ENCODE measurements around the gene RYK.
"Not testable (repeated sequence)": the region's sequence is repeated elsewhere in the genome, so short reads cannot be mapped to it uniquely, and the experiment has no call there.

RYK gene

DNA sequence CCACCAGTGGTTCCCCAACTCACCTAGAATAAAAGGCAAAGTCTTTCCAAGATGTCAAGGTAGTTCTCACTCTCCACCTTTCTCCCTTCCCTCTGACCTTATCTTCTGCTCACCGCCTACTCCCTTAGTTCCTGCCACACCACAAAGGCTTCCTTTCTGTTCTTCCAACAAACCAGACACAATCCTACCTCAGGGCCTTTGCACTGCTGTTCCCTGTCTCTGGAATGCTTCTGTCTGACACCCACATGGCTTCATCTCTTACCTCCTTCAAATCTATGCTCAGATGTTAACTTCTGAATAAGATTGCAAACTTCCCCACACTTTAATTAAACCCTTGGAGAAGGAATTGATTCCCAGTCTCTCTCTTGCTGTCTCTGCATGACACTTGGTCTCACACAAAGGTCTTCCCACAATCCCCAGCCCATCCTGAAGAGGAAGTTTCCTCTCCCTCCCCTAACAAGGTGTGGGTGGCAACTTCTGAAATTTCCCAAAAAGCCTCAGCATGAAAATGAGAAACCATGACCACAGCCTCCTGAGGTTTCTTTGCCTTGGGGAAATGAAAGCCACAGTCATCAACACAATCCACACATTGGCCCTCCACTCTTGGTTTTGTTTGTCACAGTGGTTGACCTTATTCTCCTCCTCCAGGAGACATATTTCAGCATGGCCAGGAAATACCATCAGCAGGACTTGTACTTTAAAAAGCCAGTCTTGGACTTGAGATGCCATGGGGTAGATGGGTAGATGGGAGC, 3.0 kb upstream of the RYK start:
- DNase-seq: no peak

DNA sequence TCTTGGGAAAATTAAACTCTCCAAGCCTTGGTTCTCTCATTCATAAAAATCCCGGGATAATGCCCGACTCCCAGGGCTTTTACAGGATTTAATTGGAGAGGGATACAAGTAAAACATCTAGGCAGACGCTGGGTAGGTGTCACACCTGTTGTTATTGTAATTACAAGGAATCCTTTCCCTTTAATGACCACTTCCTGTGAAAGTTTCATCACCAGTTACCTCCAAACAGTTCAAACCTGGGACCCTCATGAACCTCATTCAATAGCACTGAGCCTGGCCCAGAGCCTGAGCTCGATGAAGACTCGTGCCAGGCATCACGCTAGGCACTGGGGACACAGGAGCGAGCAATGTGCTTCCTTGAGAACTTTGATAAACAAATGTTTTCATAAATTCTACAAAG, 2.1 kb upstream of the RYK start:
- no peak for DNase-seq

DNA sequence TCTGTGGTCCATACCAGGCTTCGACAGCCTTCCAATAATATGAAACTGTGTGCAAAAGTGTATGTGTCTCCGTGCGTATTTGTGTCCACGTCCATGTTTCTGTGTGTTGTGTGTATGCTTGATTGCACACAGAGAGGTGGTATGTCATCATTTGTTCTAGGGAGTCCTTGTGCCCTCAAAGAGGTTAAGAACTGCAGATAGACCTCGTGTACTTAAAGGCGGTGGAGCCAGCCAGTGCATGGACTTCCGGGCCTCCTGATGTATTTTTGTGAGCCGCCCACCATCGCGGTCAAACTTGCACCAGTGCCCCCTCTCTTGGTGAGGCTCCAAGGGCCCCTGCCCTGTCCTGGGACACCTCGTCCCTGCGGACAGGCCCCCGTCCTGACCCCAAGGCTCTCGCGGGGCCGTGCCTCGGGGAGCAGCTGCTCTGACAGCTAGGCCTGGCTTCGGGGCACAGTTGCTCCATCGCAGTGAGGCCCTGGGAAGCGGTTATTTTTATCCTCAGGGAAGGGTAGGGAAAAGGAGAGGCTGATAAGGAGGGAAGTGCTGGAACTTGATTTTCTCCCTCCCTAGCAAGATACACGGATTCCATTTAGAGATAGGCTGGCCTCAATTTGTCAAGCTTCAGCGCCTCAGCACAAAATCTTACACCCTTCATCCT, 1.2 kb upstream of the RYK start:
- no peak for DNase-seq

DNA sequence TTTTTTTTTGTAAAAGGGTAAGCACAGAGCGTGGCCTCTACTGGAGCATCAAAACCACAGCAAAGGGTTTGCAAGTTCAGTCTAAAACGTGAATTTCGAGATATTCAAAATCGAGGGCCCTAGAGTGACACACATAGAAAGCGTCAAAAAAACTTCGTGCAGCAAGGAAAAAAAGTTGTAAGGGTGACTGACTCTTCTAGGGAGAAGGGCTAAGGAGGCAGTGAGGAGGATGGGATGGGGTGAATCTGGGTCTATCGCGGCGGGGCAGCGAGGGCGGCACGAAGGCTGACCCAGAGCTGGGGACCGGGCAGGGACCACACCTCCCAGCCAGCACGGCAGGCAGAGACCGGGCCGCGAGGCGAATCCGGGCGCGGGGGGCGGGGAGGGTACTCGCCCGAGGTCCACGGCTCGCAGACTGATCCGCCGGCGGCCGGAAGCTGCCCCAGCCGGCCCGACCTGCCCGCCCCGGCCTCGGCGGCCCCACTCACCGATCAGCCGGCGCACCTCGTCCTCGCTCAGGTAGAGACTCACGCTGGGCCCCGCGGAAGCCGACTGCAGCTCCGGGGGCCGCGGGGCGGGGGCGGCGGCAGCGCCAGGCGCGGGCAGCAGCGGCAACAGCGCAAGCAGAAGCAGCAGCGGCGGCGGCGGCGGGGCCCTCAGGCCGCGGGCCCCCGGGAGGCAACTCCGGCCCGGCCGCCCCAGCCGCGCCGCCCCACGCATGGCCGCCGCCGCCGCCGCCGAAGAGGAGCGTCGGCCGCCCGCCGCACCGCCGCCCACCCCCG, 533 bp downstream of the RYK start:
- no peak for DNase-seq

DNA sequence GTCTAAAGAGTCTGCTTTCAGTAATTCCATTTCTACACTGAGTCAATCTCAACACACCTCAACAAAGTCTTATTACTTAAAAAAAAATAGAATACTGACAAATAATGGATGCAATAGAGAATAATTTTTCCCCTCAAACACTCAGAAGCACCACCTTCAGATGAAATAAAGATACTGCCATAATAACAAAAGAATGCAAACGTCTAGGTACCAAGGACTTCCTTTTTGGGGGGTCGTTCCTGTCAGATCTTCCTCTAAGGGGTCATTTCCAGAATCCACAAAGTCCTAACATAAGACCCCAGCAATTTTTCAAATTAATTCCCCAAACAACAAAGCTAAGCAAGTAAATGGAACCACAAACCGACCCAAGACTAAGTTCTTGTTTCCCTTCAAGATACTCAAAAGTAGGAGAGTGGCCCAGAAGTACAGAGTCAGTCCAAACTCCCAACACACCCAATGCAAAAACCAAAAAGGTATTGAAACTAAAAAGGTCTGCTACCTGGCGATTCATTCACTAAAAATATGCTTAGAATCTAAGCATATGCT, 1.3 kb downstream of the RYK start:
- no peak for DNase-seq

DNA sequence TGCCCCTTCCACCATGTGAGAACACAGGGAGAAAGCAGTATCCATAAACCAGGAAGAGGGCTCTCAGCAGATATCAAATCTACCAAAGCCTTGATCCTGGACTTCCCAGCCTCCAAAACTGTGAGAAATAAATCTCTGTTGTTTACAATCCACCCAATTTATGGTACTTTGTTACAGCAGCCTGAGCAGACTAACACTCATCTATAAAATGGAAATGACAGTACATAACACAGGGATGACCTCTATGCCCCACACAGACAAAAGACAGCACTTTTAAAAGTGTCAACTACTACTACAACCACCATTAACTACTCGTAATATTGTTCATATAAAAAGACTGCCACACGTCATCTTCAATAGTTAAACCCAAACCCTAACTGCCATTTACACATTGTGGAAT, 5.7 kb downstream of the RYK start:
- no peak for DNase-seq

DNA sequence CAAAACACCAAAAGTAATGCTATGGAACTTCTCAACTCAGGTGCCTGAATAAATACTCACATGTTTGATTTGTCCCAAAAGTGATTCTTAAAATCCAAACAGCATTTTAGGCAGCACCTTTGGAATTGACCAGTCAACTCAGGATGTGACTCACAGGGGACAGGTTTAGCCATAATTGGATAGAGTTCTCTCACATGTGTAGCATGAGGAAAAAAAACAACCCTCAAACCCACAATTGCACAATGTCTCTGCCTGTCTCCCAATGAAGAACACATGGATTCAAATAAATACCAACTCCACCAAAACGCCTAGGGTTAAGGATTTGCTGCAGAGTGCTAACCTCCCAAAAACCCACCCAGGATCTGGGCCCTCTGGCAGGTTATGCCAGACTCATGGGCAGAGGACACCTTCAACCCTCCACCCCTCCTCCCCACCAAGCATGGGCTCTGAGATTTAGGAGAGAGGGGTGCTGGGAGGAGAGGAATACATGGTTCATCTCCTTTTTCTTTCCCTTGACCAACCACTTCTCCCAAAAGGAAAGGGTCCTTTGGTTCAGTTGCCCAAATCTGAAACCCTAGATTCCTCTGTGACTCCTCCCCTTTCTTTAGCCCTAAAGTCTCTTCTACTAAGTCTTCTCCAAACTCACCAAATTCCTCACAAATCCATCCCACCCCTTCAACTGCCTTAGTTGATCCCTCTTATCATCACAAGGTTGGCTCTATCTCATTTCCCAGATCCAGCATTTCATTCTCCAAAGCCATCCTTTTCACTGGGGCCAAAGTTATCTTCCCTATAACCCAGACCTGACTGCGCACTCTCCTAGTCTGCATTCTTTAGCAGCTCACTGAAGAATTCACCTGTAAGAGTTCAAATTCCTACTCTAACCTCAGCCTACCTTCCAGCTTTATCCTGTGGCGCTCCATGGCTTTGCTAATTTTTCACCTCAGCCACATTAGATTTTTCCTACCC, 7.7 kb downstream of the RYK start:
- DNase-seq: no peak

DNA sequence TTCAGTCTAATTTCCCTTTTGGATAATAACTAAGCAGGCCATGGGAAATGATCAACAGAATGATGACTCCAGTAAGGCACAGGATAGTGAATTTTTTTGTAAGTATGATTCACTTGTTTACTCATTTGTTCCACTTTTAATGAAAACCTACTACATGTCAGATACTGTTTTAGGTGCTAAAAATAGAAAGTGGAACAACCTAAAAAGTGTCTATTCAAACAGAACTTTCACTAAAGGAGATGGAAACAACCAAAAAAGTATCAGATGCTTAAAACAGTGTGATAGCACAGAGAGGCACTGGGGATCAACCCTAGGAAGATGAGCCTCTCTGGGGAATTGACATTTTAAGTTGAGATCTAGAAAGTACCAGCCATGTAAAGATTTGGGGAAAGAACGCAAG, 11.1 kb downstream of the RYK start:
- DNase-seq: no peak

DNA sequence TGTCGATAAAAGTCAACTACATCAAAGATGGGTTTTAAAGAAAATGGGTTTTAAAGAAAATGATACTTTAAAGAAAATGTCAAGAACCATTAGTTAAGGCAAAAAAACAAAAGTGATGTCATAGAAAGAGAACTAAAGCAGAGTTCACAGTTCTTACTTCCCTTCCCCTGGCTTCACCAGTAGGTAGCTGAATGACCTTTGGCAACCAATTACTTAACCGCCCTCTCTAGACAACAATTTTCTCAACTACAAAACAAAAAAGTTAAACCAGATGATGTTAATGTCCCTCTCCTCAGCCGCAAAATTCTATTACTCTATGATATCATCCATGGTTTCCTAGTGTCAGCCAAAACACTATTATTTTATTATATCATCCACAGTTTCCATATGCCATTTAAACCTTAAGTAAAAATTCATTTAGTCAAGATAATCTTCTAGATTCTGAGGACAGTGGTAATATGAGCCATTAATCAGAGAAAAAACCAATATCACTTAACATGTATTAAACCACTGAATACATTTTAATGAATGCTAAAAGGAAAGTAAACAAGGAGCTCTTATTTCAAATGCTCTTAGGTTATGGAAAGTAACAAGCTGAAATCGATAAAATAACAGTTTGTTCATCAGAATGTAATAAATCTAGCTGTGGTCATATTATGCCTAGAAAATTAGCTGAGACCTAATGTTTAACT, 13.1 kb downstream of the RYK start:
- DNase-seq: no peak

DNA sequence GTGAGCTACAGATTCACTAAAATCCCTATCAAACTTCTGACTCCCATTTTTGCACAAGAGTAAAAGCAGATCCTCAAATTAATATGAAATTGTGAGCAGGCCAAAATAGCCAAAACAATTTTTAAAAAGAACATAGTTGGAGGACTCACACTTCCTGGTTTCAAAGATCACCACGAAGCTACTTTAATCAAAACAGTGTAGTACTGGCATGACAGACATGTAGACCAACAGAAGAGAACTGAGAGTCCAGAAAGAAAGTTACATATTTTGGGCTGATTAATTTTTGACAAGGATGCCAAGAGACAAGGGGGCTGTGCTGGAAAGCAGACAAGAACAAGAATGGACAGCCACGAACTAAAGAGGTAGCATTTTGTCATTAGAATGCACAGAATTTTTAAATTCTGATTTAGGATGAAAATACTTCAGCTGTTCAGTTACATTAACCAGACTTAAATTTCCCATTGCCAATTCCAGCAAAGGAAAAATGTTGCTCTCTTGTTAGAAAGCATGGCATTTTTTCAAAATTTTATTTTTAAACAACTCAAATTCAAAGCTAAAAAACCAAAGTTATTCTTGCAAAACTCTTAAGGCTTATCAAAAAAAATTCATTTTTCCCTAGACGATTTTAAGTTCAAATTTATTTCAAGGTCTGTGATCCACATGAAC, 14.0 kb downstream of the RYK start:
- peak in 1 of 2 experiments; percentile 15 for DNase-seq

DNA sequence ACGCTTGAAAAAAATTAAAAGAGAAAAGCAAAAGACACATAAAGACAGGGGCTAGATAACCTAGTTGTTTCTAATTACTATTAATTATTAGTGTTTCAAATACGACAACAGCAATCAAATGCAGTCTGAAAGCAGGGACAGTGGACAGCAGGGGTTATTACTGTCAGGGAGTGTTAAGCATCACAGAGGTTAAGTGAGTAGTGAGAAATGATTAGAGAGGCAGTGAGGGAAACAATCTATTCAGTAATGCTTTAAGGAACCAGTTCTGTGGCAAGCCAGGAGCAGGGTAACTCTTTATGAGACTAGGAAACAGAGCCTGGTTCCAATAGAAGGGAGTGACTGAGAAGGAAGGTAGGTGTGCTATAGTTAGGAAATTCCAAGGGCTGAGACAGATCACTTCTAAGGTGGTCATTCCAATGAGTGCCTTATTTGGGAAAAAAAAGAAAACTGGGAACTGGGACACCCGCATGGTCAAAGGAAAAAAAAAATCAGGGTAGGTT, 15.0 kb downstream of the RYK start:
- no peak for DNase-seq

DNA sequence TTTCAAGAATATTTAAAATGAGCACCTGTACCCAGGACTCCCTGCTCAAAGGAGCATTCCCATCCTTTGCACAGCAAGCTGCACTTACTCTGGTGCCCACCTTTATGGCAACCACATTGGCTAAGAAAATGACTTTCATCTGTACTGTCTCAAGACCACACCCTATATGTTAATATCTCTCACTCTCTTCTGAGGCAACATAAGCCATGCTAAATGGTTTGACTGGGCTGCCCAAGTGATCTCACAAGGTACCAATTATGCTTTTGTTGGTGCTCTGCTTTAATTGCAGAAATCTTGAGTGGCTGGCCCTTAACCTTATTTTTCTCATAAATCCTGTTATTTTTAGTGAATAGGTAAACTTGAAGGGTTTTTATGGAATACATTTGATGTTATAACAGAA, 17.7 kb downstream of the RYK start:
- DNase-seq: no peak

DNA sequence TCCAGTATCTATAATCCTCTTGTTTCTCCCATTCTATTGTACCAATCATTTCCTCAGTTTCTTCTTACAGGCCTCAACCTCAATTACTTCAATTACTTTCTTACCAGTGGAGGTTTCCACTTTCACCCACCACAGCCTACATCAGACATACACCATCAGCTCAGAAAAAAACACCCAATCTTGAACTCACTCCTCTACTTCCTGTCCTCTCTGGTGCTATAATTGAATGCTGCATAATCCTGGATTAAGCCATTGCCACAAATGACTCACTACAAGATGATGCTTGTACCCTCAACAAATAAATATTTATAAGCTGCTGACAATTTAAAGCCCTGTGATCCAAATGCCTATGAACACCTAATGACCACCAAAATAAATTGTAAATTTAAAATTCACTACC, 18.5 kb downstream of the RYK start:
- DNase-seq: no peak

DNA sequence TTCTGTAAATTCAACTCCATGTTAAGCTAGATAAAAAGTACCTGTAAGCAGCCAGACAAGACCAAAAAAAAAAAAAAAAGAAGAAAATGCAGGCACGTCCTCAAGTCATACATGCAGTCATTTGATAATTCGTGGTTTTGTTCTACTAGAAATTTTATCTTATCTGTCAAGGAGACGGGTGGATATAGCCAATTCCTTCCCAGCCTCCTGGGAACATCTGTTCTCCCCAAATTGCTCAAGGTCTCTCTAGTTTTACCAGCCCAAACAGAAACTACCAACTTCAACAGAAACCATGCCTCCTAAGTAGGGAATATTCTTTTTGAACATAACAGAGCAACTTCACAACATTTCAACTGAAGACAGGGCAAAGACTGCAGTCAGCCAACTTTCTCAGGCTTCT, 19.5 kb downstream of the RYK start:
- DNase-seq: no peak

DNA sequence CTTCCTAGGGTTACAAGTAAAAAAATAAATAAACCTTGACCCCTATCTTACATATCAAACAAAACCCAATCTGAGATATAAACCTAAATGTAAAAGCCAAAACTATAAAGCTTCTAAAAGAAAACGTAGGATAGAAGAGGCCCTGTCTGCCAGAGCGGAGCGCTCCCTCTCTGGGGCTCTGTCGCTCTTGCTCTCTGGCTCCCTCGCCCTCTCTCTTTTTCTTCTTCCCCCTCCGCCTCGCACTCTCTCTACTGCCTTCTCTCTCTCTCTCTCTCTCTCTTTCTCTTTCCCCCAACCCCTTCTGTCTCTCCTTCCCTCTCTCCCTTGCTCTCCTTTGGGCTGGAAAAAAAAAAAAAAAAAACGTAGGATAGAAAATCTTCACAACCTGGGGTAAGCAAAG, 21.6 kb downstream of the RYK start:
- no peak for DNase-seq

DNA sequence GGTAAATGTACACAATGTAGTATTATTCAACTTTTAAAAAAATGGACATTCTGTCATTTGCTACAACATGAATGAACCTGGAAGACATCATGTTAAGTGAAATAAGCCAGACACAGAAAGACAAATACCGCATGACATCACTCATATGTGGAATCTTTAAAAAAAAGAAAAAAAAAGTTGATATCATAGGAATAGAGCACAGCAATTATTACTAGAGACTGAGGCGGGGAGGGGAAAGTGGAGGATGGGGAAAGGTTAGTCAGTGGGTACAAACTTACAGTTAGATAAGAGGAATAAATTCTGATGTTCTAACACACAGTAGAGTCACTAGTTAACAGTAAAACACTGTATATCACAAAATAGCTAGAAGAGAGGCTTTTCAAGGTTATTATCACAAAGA, 22.2 kb downstream of the RYK start:
- DNase-seq: no peak

DNA sequence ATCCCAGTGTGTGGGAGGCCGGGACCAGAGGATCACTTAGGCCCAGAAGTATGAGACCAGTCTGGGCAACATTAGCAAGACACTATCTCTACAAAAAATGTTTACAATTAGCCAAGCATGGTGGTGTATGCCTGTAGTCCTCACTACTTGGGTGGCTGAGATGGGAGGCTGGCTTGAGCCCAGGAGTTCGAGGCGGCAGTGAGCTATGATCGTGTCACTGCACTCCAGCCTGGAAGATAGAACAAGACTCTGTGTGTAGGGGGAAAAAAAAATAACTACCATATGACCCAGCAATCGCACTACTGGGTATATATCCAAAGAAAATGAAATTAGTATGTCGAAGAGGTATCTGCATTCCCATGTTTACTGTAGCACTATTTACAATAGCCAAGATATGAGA, 22.6 kb downstream of the RYK start:
- no peak for DNase-seq

DNA sequence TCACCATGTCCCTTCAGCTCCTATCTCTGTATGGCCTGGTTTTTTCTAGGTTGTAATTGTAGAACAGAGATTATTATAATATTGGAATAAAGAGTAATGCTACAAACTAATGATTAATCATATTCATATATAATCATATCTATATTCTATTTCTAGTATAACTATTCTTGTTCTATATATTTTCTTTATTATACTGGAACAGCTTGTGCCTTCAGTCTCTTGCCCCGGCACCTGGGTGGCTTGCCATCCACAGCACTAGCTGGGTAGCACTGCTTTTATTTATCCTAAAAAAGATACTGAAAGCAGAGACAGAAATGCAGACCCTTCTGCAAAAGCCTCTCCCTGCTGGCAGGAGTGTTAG, 25.9 kb downstream of the RYK start:
- not testable (repeated sequence) for DNase-seq

DNA sequence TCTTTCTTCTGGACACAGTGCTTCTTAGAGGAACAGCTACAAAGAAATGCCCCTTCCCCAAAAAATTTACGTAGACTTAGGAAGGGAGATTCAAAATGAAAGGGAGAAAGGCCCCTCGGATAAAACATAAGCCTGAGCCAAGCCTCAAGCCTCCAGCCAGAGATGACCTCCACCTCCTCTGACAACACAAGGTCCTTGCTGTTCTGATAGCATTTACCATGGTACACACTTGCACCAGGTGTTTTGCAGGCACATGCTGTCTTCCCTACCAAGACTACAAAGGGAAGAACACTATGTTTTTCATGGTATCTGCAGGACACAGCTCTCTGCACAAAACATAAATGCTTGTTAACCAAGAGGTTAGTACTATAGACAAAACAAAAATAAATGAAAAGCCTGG, 27.8 kb downstream of the RYK start:
- DNase-seq: no peak

DNA sequence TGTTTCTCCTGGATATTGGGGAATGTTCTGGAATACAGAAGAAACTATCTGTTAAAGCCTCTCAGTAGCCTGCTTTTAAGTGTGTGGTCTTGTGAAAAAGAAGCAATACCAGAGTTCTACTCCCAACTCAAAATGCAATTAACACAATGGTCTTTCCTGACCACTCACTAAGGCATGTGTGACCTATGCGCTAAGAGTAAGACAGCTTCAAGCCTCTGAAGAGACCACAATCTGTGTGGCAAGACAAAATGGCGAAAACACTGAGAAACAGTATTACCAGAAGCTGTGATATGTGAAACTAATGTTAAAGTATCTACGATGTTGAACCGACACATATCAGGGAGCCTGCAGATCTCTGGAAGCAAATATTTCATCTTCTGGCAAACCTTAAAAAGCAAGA, 33.8 kb downstream of the RYK start:
- no peak for DNase-seq

DNA sequence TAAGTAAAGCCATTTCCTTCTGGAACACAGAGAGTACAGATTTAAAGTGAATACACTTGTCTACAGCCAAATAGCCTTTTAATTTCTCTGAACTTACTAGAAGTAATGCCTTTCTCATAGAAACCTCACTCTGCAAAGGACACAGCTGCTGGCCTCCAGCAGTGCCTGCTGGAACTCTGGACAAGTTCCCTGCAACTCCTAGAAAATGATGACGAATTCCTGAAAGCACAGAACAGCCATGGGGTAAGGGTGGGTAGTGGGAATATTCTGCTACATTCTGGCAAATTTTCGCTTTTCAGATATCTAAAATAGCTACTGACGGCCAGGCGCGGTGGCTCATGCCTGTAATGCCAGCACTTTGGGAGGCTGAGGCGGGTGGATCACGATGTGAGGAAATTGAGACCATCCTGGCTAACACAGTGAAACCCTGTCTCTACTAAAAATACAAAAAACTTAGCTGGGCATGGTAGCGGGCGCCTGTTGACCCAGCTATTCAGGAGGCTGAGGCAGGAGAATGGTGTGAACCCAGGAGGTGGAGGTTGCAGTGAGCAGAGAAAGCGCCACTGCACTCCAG, 34.4 kb downstream of the RYK start:
- DNase-seq: no peak

Data from NCI-H446 (cell line).